ENCODE results near the gene HAO1.
A peak's percentile ranks its signal among the peaks of the same experiment; 100 is the strongest.

Gene HAO1

DNA sequence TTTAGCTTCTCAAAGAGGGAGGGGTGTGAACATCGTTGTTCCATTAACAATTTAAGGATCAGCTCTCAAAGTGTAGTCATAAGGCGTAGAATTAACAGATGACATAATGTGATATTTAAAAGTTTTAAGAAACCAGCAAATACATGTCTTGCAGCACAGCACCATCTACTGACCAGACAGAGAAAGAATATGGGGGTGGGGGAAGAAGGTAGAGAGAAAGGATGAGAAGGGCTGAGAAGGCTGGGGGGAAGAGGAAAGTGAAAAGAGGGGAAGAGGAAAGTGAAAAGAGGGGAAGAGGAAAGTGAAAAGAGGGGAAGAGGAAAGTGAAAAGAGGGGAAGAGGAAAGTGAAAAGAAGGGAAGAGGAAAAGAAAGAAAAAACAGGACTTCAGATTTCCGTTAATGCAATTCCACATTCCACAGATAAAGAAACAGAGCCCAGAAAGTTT lies 80.9 kb downstream of the HAO1 start:
- no peak for DNase-seq (ENCODE audit: extremely low read depth, low read depth)
- TF ChIP-seq, protein P1, sequence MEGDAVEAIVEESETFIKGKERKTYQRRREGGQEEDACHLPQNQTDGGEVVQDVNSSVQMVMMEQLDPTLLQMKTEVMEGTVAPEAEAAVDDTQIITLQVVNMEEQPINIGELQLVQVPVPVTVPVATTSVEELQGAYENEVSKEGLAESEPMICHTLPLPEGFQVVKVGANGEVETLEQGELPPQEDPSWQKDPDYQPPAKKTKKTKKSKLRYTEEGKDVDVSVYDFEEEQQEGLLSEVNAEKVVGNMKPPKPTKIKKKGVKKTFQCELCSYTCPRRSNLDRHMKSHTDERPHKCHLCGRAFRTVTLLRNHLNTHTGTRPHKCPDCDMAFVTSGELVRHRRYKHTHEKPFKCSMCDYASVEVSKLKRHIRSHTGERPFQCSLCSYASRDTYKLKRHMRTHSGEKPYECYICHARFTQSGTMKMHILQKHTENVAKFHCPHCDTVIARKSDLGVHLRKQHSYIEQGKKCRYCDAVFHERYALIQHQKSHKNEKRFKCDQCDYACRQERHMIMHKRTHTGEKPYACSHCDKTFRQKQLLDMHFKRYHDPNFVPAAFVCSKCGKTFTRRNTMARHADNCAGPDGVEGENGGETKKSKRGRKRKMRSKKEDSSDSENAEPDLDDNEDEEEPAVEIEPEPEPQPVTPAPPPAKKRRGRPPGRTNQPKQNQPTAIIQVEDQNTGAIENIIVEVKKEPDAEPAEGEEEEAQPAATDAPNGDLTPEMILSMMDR (IDR thresholded peaks at IDR 0.05; ENCODE audit: low read depth, low read length): peak; percentile 70

DNA sequence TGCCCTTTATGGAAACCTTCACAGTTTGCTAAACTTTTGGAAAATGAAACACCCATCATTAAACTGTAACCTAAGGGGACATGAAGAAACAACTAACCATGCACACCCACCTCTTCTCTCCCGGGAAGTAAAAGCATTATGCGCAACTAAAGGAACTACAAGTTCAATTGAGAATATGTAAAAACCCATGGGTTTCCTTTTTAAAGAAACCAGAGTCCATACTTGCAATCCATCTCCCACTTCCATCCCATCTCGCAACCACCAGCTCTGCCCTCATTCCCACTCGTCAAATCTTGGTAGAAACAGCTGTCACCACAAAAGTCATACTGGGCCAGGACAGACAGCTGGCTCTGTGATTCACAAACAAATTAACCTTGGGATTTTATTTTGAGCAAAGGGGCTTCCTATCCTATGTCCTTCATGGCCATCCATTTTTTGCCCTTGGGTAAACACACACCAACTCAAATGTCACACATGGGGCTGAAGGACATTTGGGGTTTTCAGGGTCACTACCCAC lies 81.5 kb downstream of the HAO1 start:
- no peak for DNase-seq (ENCODE audit: extremely low read depth, low read depth)
- TF ChIP-seq, protein P1 (IDR thresholded peaks at IDR 0.05; ENCODE audit: low read depth, low read length): no peak

DNA sequence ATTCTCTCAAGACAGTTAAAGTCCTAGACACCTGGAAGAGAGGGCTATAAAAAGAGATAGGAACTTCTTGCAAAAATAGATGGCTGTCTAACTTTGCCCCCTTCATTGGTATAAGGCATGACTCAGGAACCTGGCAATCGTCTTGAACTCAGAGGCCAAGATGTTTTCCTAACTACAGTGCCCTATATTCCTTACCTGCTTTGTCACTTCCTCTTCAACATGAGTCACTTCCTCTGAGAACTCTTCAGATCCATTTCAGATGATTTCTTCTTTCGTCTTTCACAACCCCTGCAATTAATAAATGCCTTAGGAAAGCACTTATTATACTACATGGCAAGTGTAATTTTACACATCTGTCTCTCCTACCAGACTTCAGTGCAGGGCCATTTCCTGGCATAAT lies 83.5 kb downstream of the HAO1 start:
- no peak for DNase-seq (ENCODE audit: extremely low read depth, low read depth)
- TF ChIP-seq, protein P1 (IDR thresholded peaks at IDR 0.05; ENCODE audit: low read depth, low read length): no peak

DNA sequence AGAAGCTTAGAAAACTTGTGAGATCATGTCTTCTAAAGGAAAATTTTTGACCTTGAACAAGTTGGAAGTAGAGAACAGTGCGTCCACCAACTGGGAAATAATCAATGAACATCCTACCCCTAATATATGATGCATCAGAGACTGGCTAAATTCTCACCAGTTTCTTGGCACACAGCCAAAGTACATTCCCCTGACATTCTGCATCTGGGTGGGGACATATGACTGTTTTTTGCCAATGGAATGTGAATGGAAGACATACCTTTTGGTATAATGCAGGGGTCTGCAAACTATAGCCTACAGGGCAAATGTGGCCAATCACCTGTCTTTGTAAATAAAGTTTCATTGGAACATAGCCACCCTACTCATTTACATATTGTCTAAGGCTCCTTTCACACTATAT lies 84.7 kb downstream of the HAO1 start:
- TF ChIP-seq, protein P1 (IDR thresholded peaks at IDR 0.05; ENCODE audit: low read depth, low read length): no peak
- no peak for DNase-seq (ENCODE audit: extremely low read depth, low read depth)

DNA sequence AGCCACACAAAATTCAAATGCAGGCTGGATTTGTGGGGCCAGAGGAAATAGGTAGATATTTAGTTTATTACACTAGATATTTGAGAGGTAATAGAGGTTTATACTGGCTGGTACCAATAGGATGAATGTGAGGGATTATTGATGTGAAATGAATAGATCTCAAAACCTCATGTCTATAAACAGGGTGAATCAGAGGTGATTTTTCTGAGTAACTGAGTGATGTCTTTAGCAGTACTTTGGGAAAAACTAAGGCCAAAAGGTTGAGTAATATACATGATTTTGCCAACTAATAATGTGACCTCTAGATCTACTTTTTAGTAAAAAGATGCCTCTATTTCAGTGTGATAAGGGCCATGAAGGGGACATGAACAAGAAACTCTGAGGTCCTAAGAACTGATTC lies 86.8 kb downstream of the HAO1 start:
- DNase-seq (ENCODE audit: extremely low read depth, low read depth): no peak
- TF ChIP-seq, protein P1 (IDR thresholded peaks at IDR 0.05; ENCODE audit: low read depth, low read length): no peak

DNA sequence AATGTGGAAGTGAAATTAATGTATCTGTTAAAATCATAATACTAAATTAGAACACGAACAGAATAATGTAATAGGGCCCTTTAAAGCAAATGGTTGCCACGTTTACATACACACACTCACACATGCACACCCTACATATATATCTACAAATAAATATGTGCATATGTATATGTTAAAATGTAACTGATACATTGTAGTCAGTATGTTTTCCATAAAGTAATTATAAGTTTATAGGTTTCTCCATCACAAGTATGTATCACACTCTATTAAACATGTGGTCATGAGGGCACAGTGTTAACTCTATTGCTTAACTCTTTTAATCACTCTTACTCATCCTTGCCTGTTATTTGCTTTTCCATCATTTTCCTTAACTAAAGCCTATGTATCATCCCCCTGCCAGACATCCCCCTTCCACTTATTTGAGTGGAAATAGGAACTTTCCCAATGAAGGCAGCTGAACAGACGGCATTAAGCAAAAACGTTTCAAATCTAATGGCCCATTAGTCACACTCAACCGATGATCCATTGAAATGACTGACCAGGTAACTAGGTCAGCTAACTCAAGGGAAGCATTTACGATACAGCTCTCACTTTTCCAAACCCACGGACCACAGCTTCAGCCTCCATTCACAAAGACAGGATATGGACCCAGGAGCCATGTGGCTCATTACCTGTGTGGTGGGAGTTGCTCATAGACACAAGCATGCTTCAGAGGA lies 89.3 kb downstream of the HAO1 start:
- DNase-seq (ENCODE audit: extremely low read depth, low read depth): no peak
- TF ChIP-seq, protein P1 (IDR thresholded peaks at IDR 0.05; ENCODE audit: low read depth, low read length): no peak

DNA sequence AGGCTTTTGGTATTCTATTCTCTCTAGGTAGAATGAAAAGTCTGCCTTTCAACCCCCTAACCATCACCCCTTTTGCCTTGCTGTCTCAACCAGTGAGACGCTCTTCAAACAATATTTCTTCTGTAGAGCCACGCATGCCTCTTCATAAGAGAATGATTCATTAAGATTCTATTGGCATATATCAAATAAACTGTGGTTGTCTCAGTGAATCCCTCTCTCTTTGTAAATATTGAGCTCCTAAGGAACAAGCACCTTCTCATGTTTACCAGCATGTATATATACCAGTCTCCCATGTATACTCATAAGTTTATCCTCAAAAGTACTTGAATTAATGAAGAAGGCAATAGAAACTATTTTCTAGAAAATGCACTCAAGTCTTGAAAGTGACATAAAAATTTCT lies 90.6 kb downstream of the HAO1 start:
- DNase-seq (ENCODE audit: extremely low read depth, low read depth): no peak
- TF ChIP-seq, protein P1 (IDR thresholded peaks at IDR 0.05; ENCODE audit: low read depth, low read length): no peak

Data from AG09319 (cell line).